ENCODE results near the gene GPN2.

The GPN2 gene

GRCh38 chr1:26936823-26937222, 46.7 kb upstream of the GPN2 start (continued):
- TF ChIP-seq POU6F1 (CRISPR knock-in tag; IDR thresholded peaks at IDR 0.05; ENCODE audit: borderline replicate concordance, low read depth) = no peak
- no peak for TF ChIP-seq TOX (CRISPR knock-in tag; IDR thresholded peaks at IDR 0.05; ENCODE audit: borderline replicate concordance)
- no peak for TF ChIP-seq CSRNP3 (CRISPR knock-in tag; IDR thresholded peaks at IDR 0.05)

GRCh38 chr1:26932531-26932930, 42.4 kb upstream of the GPN2 start:
- TF ChIP-seq ZNF565 (CRISPR knock-in tag; conservative IDR thresholded peaks at IDR 0.05; ENCODE audit: low read depth) = no peak
- ATAC-seq = no peak

GRCh38 chr1:26923711-26924110, 33.6 kb upstream of the GPN2 start:
- no peak for TF ChIP-seq SNAI2 (CRISPR knock-in tag; IDR thresholded peaks at IDR 0.05)
- TF ChIP-seq ARNTL (CRISPR knock-in tag; IDR thresholded peaks at IDR 0.05; ENCODE audit: borderline replicate concordance, low read depth) = no peak
- no peak for TF ChIP-seq CSDC2 (CRISPR knock-in tag; IDR thresholded peaks at IDR 0.05)
- no peak for TF ChIP-seq BACH2 (CRISPR knock-in tag; IDR thresholded peaks at IDR 0.05; ENCODE audit: borderline replicate concordance)
- no peak for TF ChIP-seq CSRNP3 (CRISPR knock-in tag; IDR thresholded peaks at IDR 0.05)
- TF ChIP-seq ZFP30 (CRISPR knock-in tag; IDR thresholded peaks at IDR 0.05) = no peak
- TF ChIP-seq ESRRG (CRISPR knock-in tag; IDR thresholded peaks at IDR 0.05) = no peak
- no peak for TF ChIP-seq RARB (CRISPR knock-in tag; IDR thresholded peaks at IDR 0.05)
- TF ChIP-seq ZNF8 (CRISPR knock-in tag; IDR thresholded peaks at IDR 0.05) = no peak
- no peak for TF ChIP-seq TCF4 (CRISPR knock-in tag; IDR thresholded peaks at IDR 0.05; ENCODE audit: borderline replicate concordance)
- TF ChIP-seq PPARA (CRISPR knock-in tag; IDR thresholded peaks at IDR 0.05; ENCODE audit: borderline replicate concordance) = no peak
- no peak for ATAC-seq

GRCh38 chr1:26922901-26923300, 32.8 kb upstream of the GPN2 start:
- TF ChIP-seq ZC3H10 (CRISPR knock-in tag; IDR thresholded peaks at IDR 0.05) (no peak), ZNF70 (CRISPR knock-in tag; IDR thresholded peaks at IDR 0.05) (no peak), ZNF565 (CRISPR knock-in tag; conservative IDR thresholded peaks at IDR 0.05; ENCODE audit: low read depth) (no peak), OSR1 (CRISPR knock-in tag; IDR thresholded peaks at IDR 0.05) (no peak), CSRNP3 (CRISPR knock-in tag; IDR thresholded peaks at IDR 0.05) (no peak), SNAI2 (CRISPR knock-in tag; IDR thresholded peaks at IDR 0.05) (no peak), BACH2 (CRISPR knock-in tag; IDR thresholded peaks at IDR 0.05; ENCODE audit: borderline replicate concordance) (no peak), CSDC2 (CRISPR knock-in tag; IDR thresholded peaks at IDR 0.05) (no peak)
- no peak for ATAC-seq

- ATAC-seq = no peak
- no peak for TF ChIP-seq ZFP30 (CRISPR knock-in tag; IDR thresholded peaks at IDR 0.05)
- TF ChIP-seq ZC3H10 (CRISPR knock-in tag; IDR thresholded peaks at IDR 0.05) = no peak
- TF ChIP-seq PATZ1 (CRISPR knock-in tag; IDR thresholded peaks at IDR 0.05; ENCODE audit: borderline replicate concordance) = no peak
- no peak for TF ChIP-seq SNAI2 (CRISPR knock-in tag; IDR thresholded peaks at IDR 0.05)
- TF ChIP-seq ZNF565 (CRISPR knock-in tag; conservative IDR thresholded peaks at IDR 0.05; ENCODE audit: low read depth) = no peak
- TF ChIP-seq GLIS3 (CRISPR knock-in tag; IDR thresholded peaks at IDR 0.05) = no peak
- TF ChIP-seq BACH2 (CRISPR knock-in tag; IDR thresholded peaks at IDR 0.05; ENCODE audit: borderline replicate concordance) = no peak
- no peak for TF ChIP-seq ARNTL (CRISPR knock-in tag; IDR thresholded peaks at IDR 0.05; ENCODE audit: borderline replicate concordance, low read depth)
- no peak for TF ChIP-seq CSRNP3 (CRISPR knock-in tag; IDR thresholded peaks at IDR 0.05)
- TF ChIP-seq ISL1 (CRISPR knock-in tag; IDR thresholded peaks at IDR 0.05) = no peak
- no peak for TF ChIP-seq ZFP3 (CRISPR knock-in tag; IDR thresholded peaks at IDR 0.05)
- no peak for TF ChIP-seq PPARA (CRISPR knock-in tag; IDR thresholded peaks at IDR 0.05; ENCODE audit: borderline replicate concordance)
- TF ChIP-seq TOX (CRISPR knock-in tag; IDR thresholded peaks at IDR 0.05; ENCODE audit: borderline replicate concordance) = no peak
- TF ChIP-seq ESRRG (CRISPR knock-in tag; IDR thresholded peaks at IDR 0.05) = no peak
- TF ChIP-seq OSR1 (CRISPR knock-in tag; IDR thresholded peaks at IDR 0.05) = no peak
- TF ChIP-seq CREB5 (CRISPR knock-in tag; IDR thresholded peaks at IDR 0.05; ENCODE audit: low read depth) = no peak
- TF ChIP-seq RARB (CRISPR knock-in tag; IDR thresholded peaks at IDR 0.05) = no peak
- TF ChIP-seq CSDC2 (CRISPR knock-in tag; IDR thresholded peaks at IDR 0.05) = no peak
- TF ChIP-seq TCF4 (CRISPR knock-in tag; IDR thresholded peaks at IDR 0.05; ENCODE audit: borderline replicate concordance) = no peak
These were observed 32.3 kb upstream of the GPN2 start for GRCh38 chr1:26922431-26922729.

Measured in SK-N-SH treated with all-trans-retinoic acid at 6 μM for 48 hours (cell line).